Panc1 (cell line): ENCODE data around the gene GPRIN3. TPM values are rescaled to one million over a fixed set of nuclear protein-coding genes. Genes with fewer than 3 reads are reported as not detected.

Experiments used
- ATAC-seq: fragments of 200-7000 bp; cut with Tn5 transposase; 2 replicates; pipeline ENCODE4 v1.9.1; 2020; ENCODE audit warnings: mild to moderate bottlenecking, moderate library complexity
- BruUV-seq: library from RNA; stranded (reverse); fragments of 400-500 nt; replicated peaks from 2 replicates; lab custom pipeline; 2021; lab: Mats Ljungman, UMichigan
- CTCF ChIA-PET: fragments of 300-600 bp; sonication (Branson Sonifier 250); formaldehyde crosslinking; loops from one replicate; lab custom pipeline; 2022; ENCODE audit warnings: antibody characterized with exemption; lab: Charles Lee
- POLR2A ChIA-PET: fragments of 300-600 bp; sonication (Branson Sonifier 250); formaldehyde crosslinking; loops from one replicate; lab custom pipeline; 2022; ENCODE audit warnings: antibody characterized with exemption; lab: Charles Lee
- DNase-seq: peaks from one replicate; pipeline ENCODE4 v3.0.0-alpha.2; 2010; ENCODE audit warnings: low read depth, low spot score
- H3K27ac ChIP-seq: 2 replicates; pipeline ENCODE4 v1.5.1; 2011; ENCODE audit warnings: mild to moderate bottlenecking, low read length, inconsistent platforms
- H3K27me3 ChIP-seq: fragments of 200-500 bp; sonication (Bioruptor generic); 2 replicates; pipeline ENCODE4 v1.6.0; 2014; ENCODE audit warnings: low read length, inconsistent platforms; ENCODE audit not compliant: control insufficient read depth, insufficient read depth
- H3K36me3 ChIP-seq: fragments of 200-500 bp; sonication (Bioruptor generic); 2 replicates; pipeline ENCODE4 v1.5.1; 2014; ENCODE audit warnings: inconsistent platforms, mild to moderate bottlenecking, low read length, moderate library complexity; ENCODE audit not compliant: control insufficient read depth, insufficient read depth
- H3K4me1 ChIP-seq: 2 replicates; pipeline ENCODE4 v1.5.1; 2011; ENCODE audit warnings: inconsistent platforms, mild to moderate bottlenecking, low read length, moderate library complexity; ENCODE audit not compliant: control insufficient read depth, insufficient read depth
- H3K4me3 ChIP-seq, 2 experiments: 2 replicates each; pipeline ENCODE4 v1.5.1; 2011 to 2012; ENCODE audit warnings: low read depth in 2 of 2, low read length in 2 of 2, mild to moderate bottlenecking in 2 of 2, inconsistent platforms in 1 of 2, moderate library complexity in 1 of 2
- H3K9me3 ChIP-seq: fragments of 200-500 bp; sonication (Bioruptor generic); 2 replicates; pipeline ENCODE4 v1.5.1; 2014; ENCODE audit warnings: low read depth, mild to moderate bottlenecking, inconsistent platforms, low read length, moderate library complexity; ENCODE audit not compliant: control insufficient read depth, insufficient read depth
- CTCF ChIP-seq: fragments of 450-650 bp; IDR thresholded peaks from 2 replicates; pipeline ENCODE4 v1.5.1; 2017; ENCODE audit warnings: mild to moderate bottlenecking
- POLR2AphosphoS5 ChIP-seq: IDR thresholded peaks from 2 replicates; pipeline ENCODE4 v1.6.1; 2012; ENCODE audit warnings: mild to moderate bottlenecking, low read depth, low read length, moderate library complexity
- SIN3A ChIP-seq: IDR thresholded peaks from 2 replicates; pipeline ENCODE4 v1.6.1; 2012; ENCODE audit warnings: low read depth, mild to moderate bottlenecking, low read length, moderate library complexity, borderline replicate concordance; ENCODE audit not compliant: insufficient read depth
- TCF7L2 ChIP-seq: IDR thresholded peaks from 2 replicates; pipeline ENCODE4 v1.6.1; 2011; ENCODE audit warnings: mild to moderate bottlenecking, low read depth, low read length, inconsistent platforms
- in situ Hi-C: cut with HindIII; loops from 2 replicates; pipeline ENCODE4 v1.10.0; 2016; ENCODE audit warnings: low sequenced_read_pairs, low pct_unique_long_range_greater_than_20kb
- intact Hi-C: fragments of 100-400 bp; cut with micrococcal nuclease; formaldehyde crosslinking; loops from one replicate; pipeline ENCODE4 v1.10.0; 2022; ENCODE audit not compliant: unreplicated experiment
- total RNA-seq: library from RNA; stranded (reverse); gene quantifications from one replicate; pipeline ENCODE4 v1.2.1, GENCODE V29; 2021; ENCODE audit not compliant: unreplicated experiment
- TF ChIP-seq, protein P1 (sequence below), 2 experiments: IDR thresholded peaks; 2 replicates each; pipeline ENCODE4 v1.6.1; 2011 to 2012; ENCODE audit warnings: low read depth in 2 of 2, control low read depth in 1 of 2, low read length in 1 of 2, mild to moderate bottlenecking in 1 of 2, moderate library complexity in 1 of 2; ENCODE audit not compliant: insufficient read depth in 1 of 2

The GPRIN3 gene
- total RNA-seq, 1 experiment from 2014 or later, result 0.03 TPM

DNA sequence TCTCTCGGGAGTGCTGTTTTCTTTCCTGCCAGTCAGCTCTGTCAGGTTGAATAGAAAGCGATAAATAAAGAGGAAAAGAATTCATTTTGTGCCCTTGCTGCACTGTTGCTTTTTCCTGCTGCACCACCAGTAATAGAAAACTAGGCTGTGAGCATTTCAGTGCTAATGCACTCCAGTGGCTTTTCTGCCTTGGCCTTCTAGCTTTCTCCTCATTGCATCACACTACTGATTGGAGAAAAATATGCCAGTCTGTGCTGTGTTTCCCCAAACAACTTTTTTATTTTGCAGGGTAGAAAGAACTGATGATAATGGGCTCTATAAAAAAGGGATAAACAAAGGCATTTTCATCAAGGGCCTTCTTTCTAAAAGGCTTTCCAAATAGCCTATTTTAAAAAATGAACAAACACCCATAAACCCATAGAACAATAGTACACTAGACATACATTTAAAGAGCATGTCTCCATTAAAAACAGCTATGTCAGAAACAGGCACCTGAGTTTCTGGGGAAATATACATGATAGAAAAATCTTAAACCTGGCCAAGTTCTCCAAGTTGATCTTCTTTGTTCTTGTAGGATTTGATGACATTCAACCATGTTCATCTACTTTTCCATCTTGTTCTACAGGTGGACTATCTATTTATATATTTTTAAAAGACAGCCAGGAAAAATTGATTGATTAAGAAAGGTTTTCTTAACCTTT is 86.3 kb downstream of the GPRIN3 start:
- TF ChIP-seq, protein P1, sequence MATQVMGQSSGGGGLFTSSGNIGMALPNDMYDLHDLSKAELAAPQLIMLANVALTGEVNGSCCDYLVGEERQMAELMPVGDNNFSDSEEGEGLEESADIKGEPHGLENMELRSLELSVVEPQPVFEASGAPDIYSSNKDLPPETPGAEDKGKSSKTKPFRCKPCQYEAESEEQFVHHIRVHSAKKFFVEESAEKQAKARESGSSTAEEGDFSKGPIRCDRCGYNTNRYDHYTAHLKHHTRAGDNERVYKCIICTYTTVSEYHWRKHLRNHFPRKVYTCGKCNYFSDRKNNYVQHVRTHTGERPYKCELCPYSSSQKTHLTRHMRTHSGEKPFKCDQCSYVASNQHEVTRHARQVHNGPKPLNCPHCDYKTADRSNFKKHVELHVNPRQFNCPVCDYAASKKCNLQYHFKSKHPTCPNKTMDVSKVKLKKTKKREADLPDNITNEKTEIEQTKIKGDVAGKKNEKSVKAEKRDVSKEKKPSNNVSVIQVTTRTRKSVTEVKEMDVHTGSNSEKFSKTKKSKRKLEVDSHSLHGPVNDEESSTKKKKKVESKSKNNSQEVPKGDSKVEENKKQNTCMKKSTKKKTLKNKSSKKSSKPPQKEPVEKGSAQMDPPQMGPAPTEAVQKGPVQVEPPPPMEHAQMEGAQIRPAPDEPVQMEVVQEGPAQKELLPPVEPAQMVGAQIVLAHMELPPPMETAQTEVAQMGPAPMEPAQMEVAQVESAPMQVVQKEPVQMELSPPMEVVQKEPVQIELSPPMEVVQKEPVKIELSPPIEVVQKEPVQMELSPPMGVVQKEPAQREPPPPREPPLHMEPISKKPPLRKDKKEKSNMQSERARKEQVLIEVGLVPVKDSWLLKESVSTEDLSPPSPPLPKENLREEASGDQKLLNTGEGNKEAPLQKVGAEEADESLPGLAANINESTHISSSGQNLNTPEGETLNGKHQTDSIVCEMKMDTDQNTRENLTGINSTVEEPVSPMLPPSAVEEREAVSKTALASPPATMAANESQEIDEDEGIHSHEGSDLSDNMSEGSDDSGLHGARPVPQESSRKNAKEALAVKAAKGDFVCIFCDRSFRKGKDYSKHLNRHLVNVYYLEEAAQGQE (IDR thresholded peaks at IDR 0.05; ENCODE audit: insufficient read depth in 1 of 2, low read depth in 2 of 2, low read length in 1 of 2), result no peak
- TF ChIP-seq POLR2AphosphoS5 (no peak), CTCF (no peak), SIN3A (no peak), TCF7L2 (no peak)
- CTCF ChIA-PET, result interaction anchor here (0.6 kb wide), 1 partner anchor 604 kb away, joined by 3 read pairs; no protein-coding TSS in a partner anchor
- in situ Hi-C loops (no loop called here), intact Hi-C loops (no loop called here)
- BruUV-seq, result no TSS peak
- Histone ChIP-seq H3K36me3 (no peaks in the 10 kb centered on the region), H3K27me3 (no peaks in the 10 kb centered on the region), H3K27ac (no peak overlapping the region), H3K4me1 (no peaks in the 10 kb centered on the region), H3K4me3 (no peak overlapping the region), H3K9me3 (no peaks in the 10 kb centered on the region)
- no peak for ATAC-seq
- POLR2A ChIA-PET, result no interaction called here
- no peak for DNase-seq

- ChIA-PET POLR2A (interaction anchor here (0.6 kb wide), 1 partner anchor 943 kb away, joined by 13 read pairs; no protein-coding TSS in a partner anchor), CTCF (no interaction called here)
- TF ChIP-seq POLR2AphosphoS5 (no peak), TCF7L2 (no peak), SIN3A (no peak), CTCF (no peak)
- TF ChIP-seq, protein P1 (IDR thresholded peaks at IDR 0.05; ENCODE audit: insufficient read depth in 1 of 2, low read depth in 2 of 2, low read length in 1 of 2), result no peak
These were observed 89.0 kb downstream of the GPRIN3 start for GRCh38 chr4:89218587-89218986.

More at GRCh38 chr4:89218587-89218986, 89.0 kb downstream of the GPRIN3 start:
- ATAC-seq (no peak), DNase-seq (no peak)
- no peak overlapping the region for H3K4me3 ChIP-seq
- in situ Hi-C loops (no loop called here), intact Hi-C loops (no loop called here)
- H3K27ac ChIP-seq, result no peak overlapping the region
- BruUV-seq, result no TSS peak
- no peaks in the 10 kb centered on the region for H3K27me3 ChIP-seq
- H3K36me3 ChIP-seq, result no peaks in the 10 kb centered on the region
- H3K9me3 ChIP-seq, result no peaks in the 10 kb centered on the region
- no peaks in the 10 kb centered on the region for H3K4me1 ChIP-seq
